AG09309 (cell line): ENCODE measurements around the gene FBXW4.

Source experiments
- DNase-seq: peaks from one replicate; pipeline ENCODE4 v3.0.0-alpha.2; 2010; ENCODE audit warnings: low read depth
- H3K4me3 ChIP-seq: 2 replicates; pipeline ENCODE4 v1.5.1; 2011; ENCODE audit warnings: mild to moderate bottlenecking, low read depth, low read length, moderate library complexity; ENCODE audit not compliant: control insufficient read depth
- TF ChIP-seq, protein P1 (sequence below): IDR thresholded peaks from 2 replicates; pipeline ENCODE4 v1.5.1; 2011; ENCODE audit warnings: mild to moderate bottlenecking, low read depth, low read length, inconsistent platforms; ENCODE audit not compliant: insufficient read depth, control insufficient read depth; ENCODE audit errors: missing control alignments

The FBXW4 gene

GRCh38 chr10:101666083-101666482 is 28.9 kb downstream of the FBXW4 start:
- no peak overlapping the region for H3K4me3 ChIP-seq
- TF ChIP-seq, protein P1, sequence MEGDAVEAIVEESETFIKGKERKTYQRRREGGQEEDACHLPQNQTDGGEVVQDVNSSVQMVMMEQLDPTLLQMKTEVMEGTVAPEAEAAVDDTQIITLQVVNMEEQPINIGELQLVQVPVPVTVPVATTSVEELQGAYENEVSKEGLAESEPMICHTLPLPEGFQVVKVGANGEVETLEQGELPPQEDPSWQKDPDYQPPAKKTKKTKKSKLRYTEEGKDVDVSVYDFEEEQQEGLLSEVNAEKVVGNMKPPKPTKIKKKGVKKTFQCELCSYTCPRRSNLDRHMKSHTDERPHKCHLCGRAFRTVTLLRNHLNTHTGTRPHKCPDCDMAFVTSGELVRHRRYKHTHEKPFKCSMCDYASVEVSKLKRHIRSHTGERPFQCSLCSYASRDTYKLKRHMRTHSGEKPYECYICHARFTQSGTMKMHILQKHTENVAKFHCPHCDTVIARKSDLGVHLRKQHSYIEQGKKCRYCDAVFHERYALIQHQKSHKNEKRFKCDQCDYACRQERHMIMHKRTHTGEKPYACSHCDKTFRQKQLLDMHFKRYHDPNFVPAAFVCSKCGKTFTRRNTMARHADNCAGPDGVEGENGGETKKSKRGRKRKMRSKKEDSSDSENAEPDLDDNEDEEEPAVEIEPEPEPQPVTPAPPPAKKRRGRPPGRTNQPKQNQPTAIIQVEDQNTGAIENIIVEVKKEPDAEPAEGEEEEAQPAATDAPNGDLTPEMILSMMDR: no peak
- DNase-seq: no peak

- TF ChIP-seq, protein P1: no peak
- no peak overlapping the region for H3K4me3 ChIP-seq
- no peak for DNase-seq
Measured at GRCh38 chr10:101663097-101663496, 31.9 kb downstream of the FBXW4 start.

DNA sequence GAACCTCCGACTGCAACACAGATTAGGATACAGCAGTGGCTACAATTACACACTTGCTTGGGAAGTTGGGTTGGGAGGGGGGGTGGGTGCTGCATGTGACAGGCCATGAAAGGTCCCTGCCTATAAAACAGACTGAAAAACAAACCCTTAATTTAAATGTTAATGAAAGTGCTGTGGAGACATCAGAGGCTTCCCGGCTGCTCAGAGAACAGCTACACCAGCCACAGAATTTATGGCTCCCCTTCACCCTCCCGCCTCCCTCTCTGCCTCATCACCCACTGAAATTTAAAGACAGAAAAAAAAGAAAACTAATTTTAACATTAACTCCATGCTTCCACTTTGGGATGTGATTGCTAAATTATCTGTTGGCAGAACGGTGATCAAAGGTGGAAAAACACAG is 34.7 kb downstream of the FBXW4 start:
- TF ChIP-seq, protein P1: no peak
- DNase-seq: no peak
- H3K4me3 ChIP-seq: no peak overlapping the region

DNA sequence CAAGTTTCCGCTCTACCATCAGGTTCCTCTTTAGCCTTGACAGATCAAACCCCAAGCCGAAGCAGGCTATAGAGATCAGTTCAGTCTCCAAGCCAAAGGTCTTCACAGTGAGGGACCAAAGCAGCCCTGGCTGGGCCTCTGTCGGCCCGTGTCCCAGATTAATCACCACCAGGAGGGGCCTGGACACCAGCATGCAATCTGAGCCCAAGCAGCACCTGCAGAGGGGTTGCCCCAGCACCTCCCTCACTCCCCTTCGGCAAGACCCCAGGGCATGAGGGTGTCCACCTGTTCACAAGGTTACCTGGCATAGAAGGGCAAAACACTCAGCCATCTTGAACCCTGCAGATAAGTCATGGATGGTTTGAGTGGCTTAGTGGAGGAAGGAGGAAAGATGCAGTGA is 36.0 kb downstream of the FBXW4 start:
- TF ChIP-seq, protein P1: no peak
- no peak overlapping the region for H3K4me3 ChIP-seq
- DNase-seq: no peak

- no peak for DNase-seq
- TF ChIP-seq, protein P1: no peak
Measured at GRCh38 chr10:101656890-101657289, 38.1 kb downstream of the FBXW4 start.

GRCh38 chr10:101655570-101655969 is 39.4 kb downstream of the FBXW4 start:
- no peak overlapping the region for H3K4me3 ChIP-seq
- no peak for DNase-seq
- TF ChIP-seq, protein P1: no peak

More at GRCh38 chr10:101656890-101657289, 38.1 kb downstream of the FBXW4 start:
- no peak overlapping the region for H3K4me3 ChIP-seq

- DNase-seq: no peak
- TF ChIP-seq, protein P1: no peak
- H3K4me3 ChIP-seq: no peak overlapping the region
Measured at GRCh38 chr10:101653536-101653935, 41.4 kb downstream of the FBXW4 start.
